Esophagus (tissue), 2 donors: ENCODE data around the gene RBMXL2. TPM values are rescaled to one million over a fixed set of nuclear protein-coding genes. Genes with fewer than 3 reads are reported as not detected.

Experiments
- H3K27ac ChIP-seq, 2 donors: one replicate each; pipeline ENCODE4 v1.5.1; 2013; ENCODE audit warnings: low read depth in 2 of 2, mild to moderate bottlenecking in 2 of 2, inconsistent platforms in 1 of 2, low read length in 1 of 2, moderate library complexity in 1 of 2
- H3K27me3 ChIP-seq, 2 donors: one replicate each; pipeline ENCODE4 v1.6.1; 2013; ENCODE audit warnings: low read length in 2 of 2, control low read depth in 1 of 2, mild to moderate bottlenecking in 1 of 2; ENCODE audit not compliant: insufficient read depth in 2 of 2, control insufficient read depth in 1 of 2
- H3K36me3 ChIP-seq, 2 donors: one replicate each; pipeline ENCODE4 v1.6.1; 2013; ENCODE audit warnings: low read length in 1 of 2; ENCODE audit not compliant: control insufficient read depth in 2 of 2, insufficient read depth in 2 of 2
- H3K4me1 ChIP-seq, 2 donors: one replicate each; pipeline ENCODE4 v1.6.1; 2013; ENCODE audit warnings: low read length in 1 of 2; ENCODE audit not compliant: control insufficient read depth in 2 of 2, insufficient read depth in 2 of 2
- H3K4me3 ChIP-seq, 2 donors: one replicate each; pipeline ENCODE4 v1.5.1; 2013; ENCODE audit warnings: low read length in 2 of 2, mild to moderate bottlenecking in 2 of 2, low read depth in 1 of 2, moderate library complexity in 1 of 2
- H3K9me3 ChIP-seq, 2 donors: one replicate each; pipeline ENCODE4 v1.6.1; 2013; ENCODE audit warnings: mild to moderate bottlenecking in 2 of 2, low read depth in 1 of 2, low read length in 1 of 2, moderate library complexity in 1 of 2; ENCODE audit not compliant: control insufficient read depth in 2 of 2, insufficient read depth in 1 of 2
- WGBS, 2 donors: extraction: QIAGEN DNeasy Blood & Tissue Kit; methylation state at CpG; one replicate each; pipeline ENCODE4 v1.1.7; 2013; 5-methylcytosine and 5-hydroxymethylcytosine counted together
- polyA plus RNA-seq, 2 donors: library from polyadenylated mRNA; stranded (reverse); fragments of 200-250 nt; gene quantifications; one replicate each; pipeline ENCODE4 v1.2.3, GENCODE V29; 2013
- donor health status: healthy with polysubstance abuse.
- donor health status: Bipolar disorder and iron deficiency.

The RBMXL2 gene
- not detected for polyA plus RNA-seq

DNA sequence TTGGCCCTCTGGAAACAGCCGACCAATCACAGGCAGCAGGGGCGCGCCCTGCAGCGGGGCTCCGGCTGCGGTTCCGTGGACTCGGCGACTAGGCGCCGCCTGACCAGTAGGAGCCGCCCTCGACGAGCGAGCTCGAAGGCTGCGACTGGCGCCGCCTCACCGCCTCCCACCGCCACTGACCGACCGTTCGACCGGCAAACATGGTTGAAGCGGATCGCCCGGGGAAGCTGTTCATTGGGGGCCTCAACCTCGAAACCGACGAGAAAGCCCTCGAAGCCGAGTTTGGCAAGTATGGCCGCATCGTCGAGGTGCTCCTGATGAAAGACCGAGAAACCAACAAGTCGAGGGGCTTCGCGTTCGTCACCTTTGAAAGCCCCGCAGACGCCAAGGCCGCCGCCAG, at the start of gene RBMXL2:
TSS of gene RBMXL2 (plus strand) at position 78 of the 400 bp plus-strand sequence. CDS start at position 201, 123 bp downstream.
- Histone ChIP-seq H3K36me3 (no peaks in the 10 kb centered on the region), H3K27me3 (peaks cover 0 to 3% of the 10 kb centered on the region in 2 donors), H3K27ac (no peak within 1 kb of the TSS), H3K9me3 (no peaks in the 10 kb centered on the region), H3K4me1 (no peaks in the 10 kb centered on the region), H3K4me3 (no peak within 1 kb of the TSS)
- WGBS, 2 donors: 68 to 69% methylated on average over 45 of the region's 45 CpGs

GRCh38 chr11:7046474-7047175, 42.2 kb upstream of the RBMXL2 start:
- H3K4me1 ChIP-seq: no peaks in the 10 kb centered on the region
- no peaks in the 10 kb centered on the region for H3K27me3 ChIP-seq
- 39 to 43% methylated on average over 3 of the region's 3 CpGs for WGBS, 2 donors
- no peaks in the 10 kb centered on the region for H3K36me3 ChIP-seq
- H3K27ac ChIP-seq: no peak overlapping the region
- H3K4me3 ChIP-seq: no peak overlapping the region
- H3K9me3 ChIP-seq: no peaks in the 10 kb centered on the region

- WGBS, 2 donors: 87 to 94% methylated on average over 1 of the region's 1 CpG
- no peaks in the 10 kb centered on the region for H3K27me3 ChIP-seq
- H3K4me1 ChIP-seq: no peaks in the 10 kb centered on the region
- no peaks in the 10 kb centered on the region for H3K9me3 ChIP-seq
- H3K27ac ChIP-seq: no peak overlapping the region
- H3K4me3 ChIP-seq: no peak overlapping the region
- H3K36me3 ChIP-seq: no peaks in the 10 kb centered on the region
These were observed 38.6 kb upstream of the RBMXL2 start for GRCh38 chr11:7050191-7050590.

DNA sequence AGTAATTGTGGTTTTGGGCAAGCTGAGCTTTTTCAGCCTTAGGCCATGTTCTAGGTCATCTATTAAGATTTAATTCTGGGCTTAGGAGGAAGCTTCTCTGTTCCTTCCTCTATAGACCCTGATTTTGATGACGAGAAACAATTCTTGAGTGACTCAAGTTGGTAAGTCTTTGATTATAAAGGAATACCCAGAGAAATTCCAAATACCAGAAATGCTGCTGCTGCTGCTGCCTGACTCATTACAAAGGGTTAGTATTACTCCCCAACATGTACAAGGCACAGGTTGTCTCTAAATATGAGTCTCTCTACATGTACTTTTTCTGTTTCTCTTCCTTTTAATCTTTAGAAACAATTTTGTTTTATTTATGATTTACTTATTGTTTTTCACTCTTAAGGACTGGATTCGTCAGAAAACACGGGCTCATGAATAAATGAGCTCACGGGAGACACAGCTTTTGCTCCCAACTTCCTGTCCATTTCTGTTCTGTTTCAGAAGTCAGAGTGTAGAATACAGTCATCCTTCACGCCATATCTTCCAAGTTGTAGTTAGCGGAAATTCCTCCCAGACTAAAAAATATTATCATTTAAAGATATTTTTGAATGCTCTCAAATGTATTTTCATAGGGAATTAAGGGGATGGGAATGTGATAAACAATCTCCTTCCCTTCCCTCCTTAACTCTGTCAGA, 31.8 kb upstream of the RBMXL2 start:
- no peak overlapping the region for H3K4me3 ChIP-seq
- H3K36me3 ChIP-seq: no peaks in the 10 kb centered on the region
- H3K9me3 ChIP-seq: no peaks in the 10 kb centered on the region
- no peak overlapping the region for H3K27ac ChIP-seq
- H3K27me3 ChIP-seq: no peaks in the 10 kb centered on the region
- H3K4me1 ChIP-seq: no peaks in the 10 kb centered on the region
- WGBS, 2 donors: 57 to 60% methylated on average over 6 of the region's 6 CpGs

DNA sequence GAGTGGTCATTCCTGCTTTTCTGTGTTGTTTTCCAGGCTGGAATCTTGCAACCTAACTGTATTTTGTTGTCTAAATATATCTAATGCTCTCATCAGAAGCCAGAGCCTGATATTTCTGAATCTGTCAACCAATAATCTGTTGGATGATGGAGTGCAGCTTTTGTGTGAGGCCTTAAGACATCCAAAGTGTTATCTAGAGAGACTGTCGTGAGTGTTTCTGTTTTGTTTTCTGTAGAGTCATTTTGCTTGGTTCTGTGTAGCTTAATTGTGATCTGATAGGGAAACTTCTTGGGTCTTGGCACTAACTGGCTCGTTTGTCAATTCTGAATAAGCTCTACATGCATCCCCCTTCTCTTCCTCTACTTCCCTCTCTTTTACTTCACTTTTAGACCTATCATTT, 31.2 kb upstream of the RBMXL2 start:
- H3K9me3 ChIP-seq: no peaks in the 10 kb centered on the region
- H3K36me3 ChIP-seq: no peaks in the 10 kb centered on the region
- H3K4me3 ChIP-seq: no peak overlapping the region
- no peaks in the 10 kb centered on the region for H3K4me1 ChIP-seq
- WGBS, 2 donors: 20 to 30% methylated on average over 2 of the region's 2 CpGs
- no peaks in the 10 kb centered on the region for H3K27me3 ChIP-seq
- H3K27ac ChIP-seq: no peak overlapping the region

GRCh38 chr11:7060868-7061267, 27.9 kb upstream of the RBMXL2 start:
- Histone ChIP-seq H3K27me3 (peaks cover 0 to 3% of the 10 kb centered on the region in 2 donors), H3K36me3 (no peaks in the 10 kb centered on the region), H3K4me3 (no peak overlapping the region), H3K4me1 (no peaks in the 10 kb centered on the region), H3K9me3 (no peaks in the 10 kb centered on the region), H3K27ac (no peak overlapping the region)
- WGBS, 2 donors: 74 to 79% methylated on average over 1 of the region's 1 CpG

DNA sequence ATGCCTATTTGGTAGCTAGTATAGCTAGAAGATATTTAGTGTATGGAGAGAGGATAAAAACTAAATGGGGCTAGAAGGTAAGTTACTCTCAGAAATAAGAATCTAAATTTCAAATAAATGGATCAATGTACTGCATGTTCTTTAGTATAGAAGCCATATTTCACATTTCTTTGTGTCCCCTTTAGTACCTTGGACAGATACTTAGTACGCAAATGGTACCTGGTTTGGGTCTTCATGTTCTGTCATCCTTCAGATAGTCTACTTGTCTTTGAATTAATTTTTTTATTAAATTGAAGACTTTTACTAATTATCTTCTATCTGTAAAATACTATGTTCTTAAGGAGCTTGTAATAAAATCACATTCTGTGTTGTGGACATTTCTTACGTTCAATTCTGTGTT, 26.3 kb upstream of the RBMXL2 start:
- Histone ChIP-seq H3K9me3 (no peaks in the 10 kb centered on the region), H3K27ac (no peak overlapping the region), H3K4me1 (no peaks in the 10 kb centered on the region), H3K36me3 (no peaks in the 10 kb centered on the region), H3K27me3 (peaks cover 0 to 3% of the 10 kb centered on the region in 2 donors), H3K4me3 (no peak overlapping the region)
- WGBS, 2 donors: 89 to 91% methylated on average over 2 of the region's 2 CpGs

DNA sequence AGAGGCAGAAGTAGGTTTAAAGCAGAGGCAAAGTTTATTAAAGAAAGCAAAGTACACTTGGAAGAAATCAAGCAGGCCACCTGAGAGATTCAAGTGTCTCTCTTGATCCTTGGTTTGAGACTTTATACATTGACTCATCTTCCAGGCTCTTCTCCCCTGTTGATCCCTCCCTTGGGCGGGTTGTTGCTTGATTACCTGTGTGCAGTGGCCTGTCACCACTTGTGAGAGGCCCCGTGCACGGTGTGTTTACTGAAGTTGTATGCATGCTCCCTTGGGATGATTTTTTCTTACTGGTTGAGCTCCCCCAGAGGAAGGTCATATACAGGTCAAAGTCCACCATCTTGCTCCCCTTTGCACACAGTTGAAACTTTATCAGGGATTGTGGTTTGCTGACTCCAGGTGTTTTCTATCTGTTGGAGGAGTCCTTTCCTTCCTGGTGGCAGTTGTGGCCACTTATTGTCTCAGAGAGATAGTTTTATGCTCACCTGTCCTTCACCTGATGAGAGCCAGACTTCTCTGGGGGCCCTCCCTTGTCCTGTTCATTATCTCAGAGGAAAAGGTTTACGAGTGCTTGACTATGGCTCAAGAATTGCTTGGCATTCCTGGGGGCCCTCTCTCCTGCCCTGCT, 16.3 kb upstream of the RBMXL2 start:
- WGBS, 2 donors: 47 to 51% methylated on average over 4 of the region's 4 CpGs
- H3K27ac ChIP-seq: no peak overlapping the region

DNA sequence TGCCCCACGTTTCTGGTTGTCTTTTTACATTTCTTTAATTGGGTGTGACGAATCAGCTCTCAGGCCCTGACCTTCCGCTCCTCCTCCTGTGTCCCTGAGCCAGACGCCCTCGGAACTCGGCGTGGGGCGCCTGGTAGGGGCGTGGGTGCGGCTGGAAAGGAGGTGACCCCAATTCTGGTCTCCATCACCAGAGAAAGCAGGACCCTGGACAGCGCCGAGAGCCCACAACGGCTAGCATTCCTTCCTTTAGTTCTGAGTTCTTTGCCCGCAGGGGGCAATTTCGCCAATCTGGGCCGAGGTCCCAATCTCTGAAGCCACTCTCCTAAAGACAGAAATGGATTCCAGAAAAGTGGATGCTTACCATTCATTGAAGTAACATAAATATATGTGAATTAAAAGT, 11.7 kb upstream of the RBMXL2 start:
- Histone ChIP-seq H3K4me1 (no peaks in the 10 kb centered on the region), H3K4me3 (no peak overlapping the region), H3K27me3 (no peaks in the 10 kb centered on the region), H3K9me3 (peaks cover 4% of the 10 kb centered on the region in 2 donors), H3K36me3 (no peaks in the 10 kb centered on the region), H3K27ac (no peak overlapping the region)
- WGBS, 2 donors: 67 to 73% methylated on average over 16 of the region's 16 CpGs

More for the DNA sequence above, 16.3 kb upstream of the RBMXL2 start:
- Histone ChIP-seq H3K36me3 (no peaks in the 10 kb centered on the region), H3K9me3 (no peaks in the 10 kb centered on the region), H3K4me3 (no peak overlapping the region), H3K4me1 (no peaks in the 10 kb centered on the region), H3K27me3 (no peaks in the 10 kb centered on the region)
